HEK293 (cell line): ENCODE results near the gene CD93.
A peak's percentile ranks its signal among the peaks of the same experiment; 100 is the strongest.

ENCODE experiments used
- CTCF ChIA-PET: fragments of 350-600 bp; formaldehyde crosslinking; extraction: SDS; loops from one replicate; lab custom pipeline; 2021; ENCODE audit warnings: antibody characterized with exemption; lab: Yijun Ruan, JAX
- POLR2A ChIA-PET: fragments of 300-600 bp; formaldehyde crosslinking; extraction: SDS; loops from one replicate; lab custom pipeline; 2020; ENCODE audit warnings: antibody characterized with exemption, inconsistent platforms; lab: Yijun Ruan, JAX
- H3K27ac ChIP-seq: fragments of 200-500 bp; sonication (Bioruptor generic); 2 replicates; pipeline ENCODE4 v1.5.1; 2014; ENCODE audit warnings: low read depth, low read length, control low read depth, inconsistent platforms; ENCODE audit errors: extremely low read depth
- H3K36me3 ChIP-seq, 2 experiments: fragments of 200-500 bp in 1 of 2; sonication (Bioruptor generic) in 1 of 2; 1 replicate in 1 of 2; 2 replicates in 1 of 2; pipeline ENCODE4 v1.5.1; 2014 to 2017; ENCODE audit warnings: inconsistent platforms in 2 of 2, low read length in 2 of 2; ENCODE audit not compliant: control insufficient read depth in 2 of 2, insufficient read depth in 1 of 2
- H3K4me1 ChIP-seq: fragments of 200-500 bp; sonication (Bioruptor generic); 2 replicates; pipeline ENCODE4 v1.5.1; 2014; ENCODE audit warnings: mild to moderate bottlenecking, low read length, inconsistent platforms; ENCODE audit not compliant: control insufficient read depth, insufficient read depth
- H3K4me3 ChIP-seq: 2 replicates; pipeline ENCODE4 v1.5.1; 2011; ENCODE audit warnings: low read depth, mild to moderate bottlenecking, control low read depth, low read length, moderate library complexity
- H3K9me3 ChIP-seq: fragments of 200-500 bp; sonication (Bioruptor generic); 2 replicates; pipeline ENCODE4 v1.5.1; 2014; ENCODE audit warnings: low read depth, low read length, inconsistent platforms; ENCODE audit not compliant: control insufficient read depth, insufficient read depth
- BCL11A ChIP-seq: fragments of 450-650 bp; formaldehyde crosslinking; IDR thresholded peaks from 2 replicates; pipeline ENCODE4 v1.5.1; 2016; ENCODE audit warnings: low read depth, missing biosample characterization, missing genetic modification characterization
- EGR2 ChIP-seq: fragments of 450-650 bp; formaldehyde crosslinking; IDR thresholded peaks from 2 replicates; pipeline ENCODE4 v1.5.1; 2016; ENCODE audit warnings: low read depth, missing biosample characterization, missing genetic modification characterization
- GLIS1 ChIP-seq: fragments of 450-650 bp; formaldehyde crosslinking; IDR thresholded peaks from 2 replicates; pipeline ENCODE4 v1.5.1; 2016; ENCODE audit warnings: missing biosample characterization, missing genetic modification characterization
- ZFHX2 ChIP-seq: fragments of 450-650 bp; formaldehyde crosslinking; conservative IDR thresholded peaks from 2 replicates; pipeline ENCODE4 v1.5.1; 2016; ENCODE audit warnings: missing biosample characterization, missing genetic modification characterization
- ZFP69B ChIP-seq: fragments of 450-650 bp; formaldehyde crosslinking; IDR thresholded peaks from 2 replicates; pipeline ENCODE4 v1.5.1; 2016; ENCODE audit warnings: missing biosample characterization, missing genetic modification characterization
- ZNF138 ChIP-seq: fragments of 450-650 bp; formaldehyde crosslinking; IDR thresholded peaks from 2 replicates; pipeline ENCODE4 v1.5.1; 2016; ENCODE audit warnings: missing biosample characterization, missing genetic modification characterization, borderline replicate concordance
- ZNF157 ChIP-seq: fragments of 450-650 bp; formaldehyde crosslinking; IDR thresholded peaks from 2 replicates; pipeline ENCODE4 v1.5.1; 2016; ENCODE audit warnings: missing biosample characterization, missing genetic modification characterization
- ZNF292 ChIP-seq: fragments of 450-650 bp; formaldehyde crosslinking; IDR thresholded peaks from 2 replicates; pipeline ENCODE4 v1.5.1; 2016; ENCODE audit warnings: low read depth, missing biosample characterization, missing genetic modification characterization, borderline replicate concordance
- ZNF324 ChIP-seq: fragments of 450-650 bp; formaldehyde crosslinking; IDR thresholded peaks from 2 replicates; pipeline ENCODE4 v1.5.1; 2016; ENCODE audit warnings: missing biosample characterization, missing genetic modification characterization
- ZNF423 ChIP-seq: fragments of 450-650 bp; formaldehyde crosslinking; IDR thresholded peaks from 2 replicates; pipeline ENCODE4 v1.5.1; 2016; ENCODE audit warnings: missing biosample characterization, missing genetic modification characterization
- ZNF571 ChIP-seq: fragments of 450-650 bp; formaldehyde crosslinking; IDR thresholded peaks from 2 replicates; pipeline ENCODE4 v1.5.0; 2017; ENCODE audit warnings: missing biosample characterization, missing genetic modification characterization
- ZNF610 ChIP-seq: fragments of 450-650 bp; formaldehyde crosslinking; IDR thresholded peaks from 2 replicates; pipeline ENCODE4 v1.5.1; 2016; ENCODE audit warnings: missing biosample characterization, missing genetic modification characterization, borderline replicate concordance
- ZNF626 ChIP-seq: fragments of 450-650 bp; sonication (Bioruptor Pico); formaldehyde crosslinking; IDR thresholded peaks from 2 replicates; pipeline ENCODE4 v1.5.1; 2018; ENCODE audit warnings: missing biosample characterization, missing genetic modification characterization, inconsistent platforms
- ZNF639 ChIP-seq: fragments of 450-650 bp; formaldehyde crosslinking; IDR thresholded peaks from 2 replicates; pipeline ENCODE4 v1.5.1; 2016; ENCODE audit warnings: missing biosample characterization, missing genetic modification characterization
- ZNF654 ChIP-seq: fragments of 450-650 bp; formaldehyde crosslinking; IDR thresholded peaks from 2 replicates; pipeline ENCODE4 v1.5.1; 2016; ENCODE audit warnings: low read depth, missing biosample characterization, missing genetic modification characterization
- ZNF785 ChIP-seq: fragments of 450-650 bp; formaldehyde crosslinking; IDR thresholded peaks from 2 replicates; pipeline ENCODE4 v1.5.1; 2016; ENCODE audit warnings: missing biosample characterization, missing genetic modification characterization

The CD93 gene

GRCh38 chr20:23100720-23101107, 14.6 kb upstream of the CD93 start (continued):
- TF ChIP-seq ZNF138 (tag by site-specific recombination) = no peak
- no peak for TF ChIP-seq ZNF626 (tag by site-specific recombination)
- TF ChIP-seq ZNF639 (tag by site-specific recombination) = no peak
- TF ChIP-seq ZNF324 (tag by site-specific recombination) = no peak
- TF ChIP-seq ZNF423 (tag by site-specific recombination) = no peak
- TF ChIP-seq ZNF292 = no peak
- TF ChIP-seq ZNF157 (tag by site-specific recombination) = no peak
- no peak for TF ChIP-seq BCL11A (tag by site-specific recombination)
- TF ChIP-seq ZNF654 (tag by site-specific recombination) = no peak
- no peak for TF ChIP-seq ZNF571 (tag by site-specific recombination)

GRCh38 chr20:23099791-23100719, 13.9 kb upstream of the CD93 start:
- no peak overlapping the region for H3K27ac ChIP-seq

GRCh38 chr20:23097636-23098580, 11.8 kb upstream of the CD93 start:
- POLR2A ChIA-PET = no interaction called here
- TF ChIP-seq EGR2 (tag by site-specific recombination) (peak; percentile 97), ZNF785 (tag by site-specific recombination) (no peak), ZFHX2 (peak; percentile 93)
- H3K36me3 ChIP-seq = no peaks in the 10 kb centered on the region
- CTCF ChIA-PET = no interaction called here
- no peaks in the 10 kb centered on the region for H3K9me3 ChIP-seq
- no peaks in the 10 kb centered on the region for H3K4me1 ChIP-seq
- H3K4me3 ChIP-seq = no peak overlapping the region
- no peak overlapping the region for H3K27ac ChIP-seq

More at GRCh38 chr20:23099791-23100719, 13.9 kb upstream of the CD93 start:
- no peaks in the 10 kb centered on the region for H3K36me3 ChIP-seq
- ChIA-PET POLR2A (interaction anchor here (0.7 kb wide), 1 partner anchor 495 kb away, joined by 5 read pairs; no protein-coding TSS in a partner anchor), CTCF (interaction anchor here (0.6 to 0.7 kb wide), 3 partner anchors 8 to 408 kb away, joined by 4 to 10 read pairs (median 4); no protein-coding TSS in a partner anchor)
- no peaks in the 10 kb centered on the region for H3K4me1 ChIP-seq
- no peaks in the 10 kb centered on the region for H3K9me3 ChIP-seq
- TF ChIP-seq ZNF138 (tag by site-specific recombination) (no peak), ZFHX2 (no peak), ZFP69B (no peak), GLIS1 (tag by site-specific recombination) (peak; percentile 28; the same call in 1 of the 2 replicates), ZNF610 (tag by site-specific recombination) (no peak)
- no peak overlapping the region for H3K4me3 ChIP-seq
